Effector CD4-positive, alpha-beta T cell (primary cell): ENCODE data around the gene REEP6.
"Not testable (repeated sequence)": the region's sequence is repeated elsewhere in the genome, so short reads cannot be mapped to it uniquely, and the experiment has no call there.

Experiments used
- DNase-seq: peaks from one replicate; pipeline ENCODE4 v3.0.0-alpha.2; 2020

Gene REEP6

GRCh38 chr19:1473085-1473851 lies 17.7 kb upstream of the REEP6 start:
- no peak for DNase-seq

- no peak for DNase-seq
Observed at GRCh38 chr19:1474011-1474764, 16.8 kb upstream of the REEP6 start.

- DNase-seq = no peak
Observed at GRCh38 chr19:1474765-1475351, 16.1 kb upstream of the REEP6 start.

- no peak for DNase-seq
Observed at GRCh38 chr19:1475751-1476437, 15.1 kb upstream of the REEP6 start.

GRCh38 chr19:1477056-1477455 lies 13.9 kb upstream of the REEP6 start:
- DNase-seq = not testable (repeated sequence)

GRCh38 chr19:1478934-1479707 lies 11.9 kb upstream of the REEP6 start, which contains the start of gene C19orf25:
Gene C19orf25, minus strand, starts transcription at chr19:1479215. Its CDS starts 312 bp downstream, at chr19:1478903.
- peak; percentile 86 for DNase-seq

- no peak for DNase-seq
Observed at GRCh38 chr19:1481224-1481892, 9.6 kb upstream of the REEP6 start.

GRCh38 chr19:1481893-1482360 lies 9.1 kb upstream of the REEP6 start:
- no peak for DNase-seq

- DNase-seq = no peak
Observed at GRCh38 chr19:1482361-1483130, 8.4 kb upstream of the REEP6 start.

GRCh38 chr19:1483131-1483978 lies 7.6 kb upstream of the REEP6 start:
- no peak for DNase-seq

- DNase-seq = no peak
Observed at GRCh38 chr19:1483979-1484428, 7.0 kb upstream of the REEP6 start.

- DNase-seq = no peak
Observed at GRCh38 chr19:1486720-1487575, 4.0 kb upstream of the REEP6 start.

- DNase-seq = no peak
Observed at GRCh38 chr19:1487576-1488281, 3.3 kb upstream of the REEP6 start.

GRCh38 chr19:1488282-1488601 lies 2.7 kb upstream of the REEP6 start:
- no peak for DNase-seq

- no peak for DNase-seq
Observed at GRCh38 chr19:1489463-1490310, 1.3 kb upstream of the REEP6 start.

- DNase-seq = peak; percentile 93
Observed at GRCh38 chr19:1490311-1491113, 469 bp upstream of the REEP6 start, which contains the start of gene PCSK4. Gene PCSK4, minus strand, starts transcription at chr19:1490350. Its CDS starts 4 bp downstream, at chr19:1490346.
